ENCODE data around the gene PHF21A. TPM values are rescaled to one million over a fixed set of nuclear protein-coding genes. Genes with fewer than 3 reads are reported as not detected.

The PHF21A gene
- total and polyA plus RNA-seq, 2 of the 13 experiments (the other 11 are each of a cell fraction or from before 2014, with no cell fraction given) = 4.1 to 34.6 TPM

DNA sequence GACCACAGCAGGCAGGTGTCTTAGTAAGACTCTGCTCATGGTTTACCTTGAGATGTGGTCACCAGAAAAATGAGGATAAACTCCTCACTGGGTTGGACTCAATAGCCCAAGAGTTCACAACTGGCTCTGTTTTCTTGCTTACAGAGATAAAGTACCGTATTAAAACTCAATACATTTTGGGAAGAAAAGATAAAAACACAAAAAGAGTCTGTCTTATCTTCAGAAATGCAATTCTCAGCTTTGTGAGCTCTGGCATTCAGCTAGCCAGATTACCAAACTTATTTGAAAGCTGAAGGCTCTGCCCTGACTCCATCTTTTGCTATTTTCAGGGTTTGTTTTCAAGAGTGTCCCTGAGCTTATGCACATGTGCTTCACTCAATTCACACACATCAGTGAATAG lies 75.4 kb downstream of the PHF21A start (continued):
- TF ChIP-seq, protein P1, sequence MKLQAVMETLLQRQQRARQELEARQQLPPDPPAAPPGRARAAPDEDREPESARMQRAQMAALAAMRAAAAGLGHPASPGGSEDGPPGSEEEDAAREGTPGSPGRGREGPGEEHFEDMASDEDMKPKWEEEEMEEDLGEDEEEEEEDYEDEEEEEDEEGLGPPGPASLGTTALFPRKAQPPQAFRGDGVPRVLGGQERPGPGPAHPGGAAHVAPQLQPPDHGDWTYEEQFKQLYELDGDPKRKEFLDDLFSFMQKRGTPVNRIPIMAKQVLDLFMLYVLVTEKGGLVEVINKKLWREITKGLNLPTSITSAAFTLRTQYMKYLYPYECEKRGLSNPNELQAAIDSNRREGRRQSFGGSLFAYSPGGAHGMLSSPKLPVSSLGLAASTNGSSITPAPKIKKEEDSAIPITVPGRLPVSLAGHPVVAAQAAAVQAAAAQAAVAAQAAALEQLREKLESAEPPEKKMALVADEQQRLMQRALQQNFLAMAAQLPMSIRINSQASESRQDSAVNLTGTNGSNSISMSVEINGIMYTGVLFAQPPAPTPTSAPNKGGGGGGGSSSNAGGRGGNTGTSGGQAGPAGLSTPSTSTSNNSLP (IDR thresholded peaks at IDR 0.05; ENCODE audit: low read depth, low read length) = no peak
- TF ChIP-seq ZKSCAN8 (CRISPR knock-in tag; IDR thresholded peaks at IDR 0.05; ENCODE audit: borderline replicate concordance) = no peak
- TF ChIP-seq NR1H2 (CRISPR knock-in tag; IDR thresholded peaks at IDR 0.05; ENCODE audit: borderline replicate concordance, low read depth) = no peak
- no peak for TF ChIP-seq SOX6 (IDR thresholded peaks at IDR 0.05)
- no peak for TF ChIP-seq SOX6 (CRISPR knock-in tag; IDR thresholded peaks at IDR 0.05)
- TF ChIP-seq, protein P2, sequence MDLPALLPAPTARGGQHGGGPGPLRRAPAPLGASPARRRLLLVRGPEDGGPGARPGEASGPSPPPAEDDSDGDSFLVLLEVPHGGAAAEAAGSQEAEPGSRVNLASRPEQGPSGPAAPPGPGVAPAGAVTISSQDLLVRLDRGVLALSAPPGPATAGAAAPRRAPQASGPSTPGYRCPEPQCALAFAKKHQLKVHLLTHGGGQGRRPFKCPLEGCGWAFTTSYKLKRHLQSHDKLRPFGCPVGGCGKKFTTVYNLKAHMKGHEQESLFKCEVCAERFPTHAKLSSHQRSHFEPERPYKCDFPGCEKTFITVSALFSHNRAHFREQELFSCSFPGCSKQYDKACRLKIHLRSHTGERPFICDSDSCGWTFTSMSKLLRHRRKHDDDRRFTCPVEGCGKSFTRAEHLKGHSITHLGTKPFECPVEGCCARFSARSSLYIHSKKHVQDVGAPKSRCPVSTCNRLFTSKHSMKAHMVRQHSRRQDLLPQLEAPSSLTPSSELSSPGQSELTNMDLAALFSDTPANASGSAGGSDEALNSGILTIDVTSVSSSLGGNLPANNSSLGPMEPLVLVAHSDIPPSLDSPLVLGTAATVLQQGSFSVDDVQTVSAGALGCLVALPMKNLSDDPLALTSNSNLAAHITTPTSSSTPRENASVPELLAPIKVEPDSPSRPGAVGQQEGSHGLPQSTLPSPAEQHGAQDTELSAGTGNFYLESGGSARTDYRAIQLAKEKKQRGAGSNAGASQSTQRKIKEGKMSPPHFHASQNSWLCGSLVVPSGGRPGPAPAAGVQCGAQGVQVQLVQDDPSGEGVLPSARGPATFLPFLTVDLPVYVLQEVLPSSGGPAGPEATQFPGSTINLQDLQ (CRISPR knock-in tag; IDR thresholded peaks at IDR 0.05) = no peak
- no peak for TF ChIP-seq ZSCAN30 (CRISPR knock-in tag; IDR thresholded peaks at IDR 0.05)
- no peak for TF ChIP-seq RBM39 (IDR thresholded peaks at IDR 0.05; ENCODE audit: low read depth, low read length, poor library complexity, severe bottlenecking)
- no peak for TF ChIP-seq SMYD3 (CRISPR knock-in tag; IDR thresholded peaks at IDR 0.05)
- no peak for TF ChIP-seq ZMYM3 (CRISPR knock-in tag; IDR thresholded peaks at IDR 0.05)
- TF ChIP-seq NFIB (CRISPR knock-in tag; IDR thresholded peaks at IDR 0.05; ENCODE audit: borderline replicate concordance) = no peak
